ENCODE results near the gene KCNQ1.

KCNQ1 gene

GRCh38 chr11:2426826-2427521 is 17.8 kb upstream of the KCNQ1 start:
- no peak for TF ChIP-seq CTCF (IDR thresholded peaks at IDR 0.05; ENCODE audit: insufficient read depth, missing control alignments)
- DNase-seq (ENCODE audit: insufficient read length, low spot score), result no peak

GRCh38 chr11:2427721-2428321 is 17.0 kb upstream of the KCNQ1 start:
- no peak for TF ChIP-seq CTCF (IDR thresholded peaks at IDR 0.05; ENCODE audit: insufficient read depth, missing control alignments)
- FAIRE-seq (no peak), DNase-seq (ENCODE audit: insufficient read length, low spot score) (no peak)

More at GRCh38 chr11:2426826-2427521, 17.8 kb upstream of the KCNQ1 start:
- no peak for FAIRE-seq

GRCh38 chr11:2428322-2428795 is 16.4 kb upstream of the KCNQ1 start:
- TF ChIP-seq CTCF (IDR thresholded peaks at IDR 0.05; ENCODE audit: insufficient read depth, missing control alignments), result peak; percentile 77
- FAIRE-seq (no peak), DNase-seq (ENCODE audit: insufficient read length, low spot score) (no peak)

- no peak for TF ChIP-seq CTCF (IDR thresholded peaks at IDR 0.05; ENCODE audit: insufficient read depth, missing control alignments)
- FAIRE-seq (no peak), DNase-seq (ENCODE audit: insufficient read length, low spot score) (no peak)
Observed at GRCh38 chr11:2431395-2431794, 13.4 kb upstream of the KCNQ1 start.

- FAIRE-seq, result no peak
- DNase-seq (ENCODE audit: insufficient read length, low spot score), result no peak
- TF ChIP-seq CTCF (IDR thresholded peaks at IDR 0.05; ENCODE audit: insufficient read depth, missing control alignments), result no peak
Observed at GRCh38 chr11:2432171-2432621, 12.6 kb upstream of the KCNQ1 start.

- no peak for TF ChIP-seq CTCF (IDR thresholded peaks at IDR 0.05; ENCODE audit: insufficient read depth, missing control alignments)
- no peak for FAIRE-seq
- no peak for DNase-seq (ENCODE audit: insufficient read length, low spot score)
Observed at GRCh38 chr11:2432628-2433071, 12.2 kb upstream of the KCNQ1 start.
